Measurements from ENCODE around the gene NBPF1. TPM values are rescaled to one million over a fixed set of nuclear protein-coding genes. Genes with fewer than 3 reads are reported as not detected.
A peak's percentile ranks its signal among the peaks of the same experiment; 100 is the strongest.
"Not testable (repeated sequence)": the region's sequence is repeated elsewhere in the genome, so short reads cannot be mapped to it uniquely, and the experiment has no call there.

Gene NBPF1
- total RNA-seq, 1 experiment from 2014 or later, result 27.7 TPM

GRCh38 chr1:16549545-16549944 is 63.8 kb downstream of the NBPF1 start:
- not testable (repeated sequence) for H4K91ac ChIP-seq (ENCODE audit: insufficient read length, low read depth, low read length); H3K18ac ChIP-seq (ENCODE audit: insufficient read length, low read depth, low read length); H3K4me3 Mint-ChIP-seq; H3K9me3 ChIP-seq (ENCODE audit: control insufficient read depth, low read depth, low read length); H3K23me2 ChIP-seq (ENCODE audit: insufficient read length, low read depth, low read length, poor library complexity, severe bottlenecking); H3K27me3 ChIP-seq (ENCODE audit: insufficient read depth, low read length); H3K9ac ChIP-seq (ENCODE audit: extremely low read depth, insufficient read length, low read length); H2BK15ac ChIP-seq (ENCODE audit: low read depth, low read length); H3K27me3 Mint-ChIP-seq (ENCODE audit: low read depth); H4K5ac ChIP-seq (ENCODE audit: insufficient read length, low read depth, low read length); H3K56ac ChIP-seq (ENCODE audit: insufficient read length, low read depth, low read length); H3K27ac Mint-ChIP-seq; H3K27ac ChIP-seq (ENCODE audit: insufficient read length, low read depth, low read length); H3K14ac ChIP-seq (ENCODE audit: insufficient read depth, low read length); H3K23ac ChIP-seq (ENCODE audit: insufficient read length, low read depth, low read length); H3K4me2 ChIP-seq (ENCODE audit: insufficient read depth, insufficient read length, low read length); H4K8ac ChIP-seq (replicated peaks; ENCODE audit: insufficient read length, low read depth, low read length); H4K20me1 ChIP-seq (ENCODE audit: control insufficient read depth, insufficient read depth, insufficient read length); H2BK120ac ChIP-seq (ENCODE audit: low read depth, low read length, poor library complexity, severe bottlenecking); H3T11ph ChIP-seq (ENCODE audit: low read length); H2AK5ac ChIP-seq (ENCODE audit: insufficient read length, low read length); H3K79me2 ChIP-seq (ENCODE audit: insufficient read depth, low read length); H3K36me3 Mint-ChIP-seq (ENCODE audit: insufficient read depth in 1 of 3, low read depth in 3 of 3); H3K4ac ChIP-seq (ENCODE audit: low read depth, low read length); DNase-seq; H3K4me1 ChIP-seq (ENCODE audit: insufficient read depth, low read length); H2AFZ ChIP-seq (ENCODE audit: low read length); H2BK20ac ChIP-seq (ENCODE audit: low read depth, low read length, poor library complexity, severe bottlenecking); H2BK5ac ChIP-seq (ENCODE audit: insufficient read length, low read length); H3K9me3 Mint-ChIP-seq; H3K79me1 ChIP-seq (ENCODE audit: insufficient read depth, low read depth, low read length, poor library complexity, severe bottlenecking); H3K4me1 Mint-ChIP-seq; H2BK12ac ChIP-seq (ENCODE audit: insufficient read length, low read depth, low read length)
- WGBS (ENCODE audit: extremely low coverage, insufficient read length, low lambda C conversion rate), result no CpG with 5 or more reads among the region's 1 CpG

GRCh38 chr1:16547502-16548241 is 65.7 kb downstream of the NBPF1 start:
- Mint-ChIP-seq H3K4me1 (peaks cover 12 to 13% of the 10 kb centered on the region in 2 experiments), H3K4me3 (peak overlapping the region; percentile 27 to 48; a peak in 1 of 5 replicates)
- not testable (repeated sequence) for H4K5ac ChIP-seq (ENCODE audit: insufficient read length, low read depth, low read length); H3K4me2 ChIP-seq (ENCODE audit: insufficient read depth, insufficient read length, low read length); H2BK12ac ChIP-seq (ENCODE audit: insufficient read length, low read depth, low read length); H2BK15ac ChIP-seq (ENCODE audit: low read depth, low read length); H2BK20ac ChIP-seq (ENCODE audit: low read depth, low read length, poor library complexity, severe bottlenecking); H3K14ac ChIP-seq (ENCODE audit: insufficient read depth, low read length); H4K20me1 ChIP-seq (ENCODE audit: control insufficient read depth, insufficient read depth, insufficient read length); H3K18ac ChIP-seq (ENCODE audit: insufficient read length, low read depth, low read length); H3K56ac ChIP-seq (ENCODE audit: insufficient read length, low read depth, low read length); H2AK5ac ChIP-seq (ENCODE audit: insufficient read length, low read length); H3K79me2 ChIP-seq (ENCODE audit: insufficient read depth, low read length); H3K23ac ChIP-seq (ENCODE audit: insufficient read length, low read depth, low read length); H3T11ph ChIP-seq (ENCODE audit: low read length); H4K8ac ChIP-seq (replicated peaks; ENCODE audit: insufficient read length, low read depth, low read length); H3K23me2 ChIP-seq (ENCODE audit: insufficient read length, low read depth, low read length, poor library complexity, severe bottlenecking); H3K79me1 ChIP-seq (ENCODE audit: insufficient read depth, low read depth, low read length, poor library complexity, severe bottlenecking); DNase-seq; H3K36me3 Mint-ChIP-seq (ENCODE audit: insufficient read depth in 1 of 3, low read depth in 3 of 3); H3K27me3 ChIP-seq (ENCODE audit: insufficient read depth, low read length); H2BK5ac ChIP-seq (ENCODE audit: insufficient read length, low read length); H3K4ac ChIP-seq (ENCODE audit: low read depth, low read length); H3K9ac ChIP-seq (ENCODE audit: extremely low read depth, insufficient read length, low read length); H3K9me3 ChIP-seq (ENCODE audit: control insufficient read depth, low read depth, low read length); H4K91ac ChIP-seq (ENCODE audit: insufficient read length, low read depth, low read length); H2AFZ ChIP-seq (ENCODE audit: low read length); H3K9me3 Mint-ChIP-seq; H3K4me1 ChIP-seq (ENCODE audit: insufficient read depth, low read length); H3K27ac ChIP-seq (ENCODE audit: insufficient read length, low read depth, low read length); H3K27ac Mint-ChIP-seq; H2BK120ac ChIP-seq (ENCODE audit: low read depth, low read length, poor library complexity, severe bottlenecking); H3K27me3 Mint-ChIP-seq (ENCODE audit: low read depth)
- WGBS (ENCODE audit: extremely low coverage, insufficient read length, low lambda C conversion rate), result no CpG with 5 or more reads among the region's 41 CpGs
